Cardiac muscle cell (in vitro differentiated cells and primary cell): ENCODE data around the gene RGMA. TPM values are rescaled to one million over a fixed set of nuclear protein-coding genes. Genes with fewer than 3 reads are reported as not detected.

ENCODE experiments used
- DNase-seq, 2 donors: peaks; one replicate each; pipeline versions ENCODE4 v3.0.0 to v3.0.0-alpha.2; 2010 to 2017; ENCODE audit warnings: low read depth in 1 of 2, low spot score in 1 of 2
- H3K27ac ChIP-seq: fragments of 200-600 bp; sonication (generic); 2 replicates; pipeline ENCODE4 v1.5.1; 2016
- H3K27me3 ChIP-seq: fragments of 200-600 bp; sonication (generic); 2 replicates; pipeline ENCODE4 v1.6.0; 2016; ENCODE audit warnings: control low read depth
- H3K36me3 ChIP-seq: fragments of 200-600 bp; sonication (generic); 2 replicates; pipeline ENCODE4 v1.5.1; 2016; ENCODE audit warnings: control low read depth
- H3K4me1 ChIP-seq: fragments of 200-600 bp; sonication (generic); 2 replicates; pipeline ENCODE4 v1.8.1; 2017; ENCODE audit warnings: low read depth, mild to moderate bottlenecking, mixed run types
- H3K4me3 ChIP-seq: fragments of 200-600 bp; sonication (generic); 2 replicates; pipeline ENCODE4 v1.5.1; 2016; ENCODE audit warnings: mild to moderate bottlenecking
- H3K9me3 ChIP-seq: fragments of 200-600 bp; sonication (generic); 2 replicates; pipeline ENCODE4 v1.5.1; 2017; ENCODE audit warnings: low read depth, mild to moderate bottlenecking, control low read depth
- CTCF ChIP-seq: IDR thresholded peaks from 2 replicates; pipeline ENCODE4 v1.5.1; 2012; ENCODE audit warnings: low read depth, mild to moderate bottlenecking, low read length
- polyA plus RNA-seq: library from polyadenylated mRNA; unstranded; fragments of >200 nt; fragmentation: Nextera tagmentation; extraction: Ambion mirVana; gene quantifications from 2 replicates; pipeline ENCODE4 v1.2.1, GENCODE V29; 2016
- total RNA-seq: library from RNA; depleted of rRNA; stranded (reverse); fragments of >200 nt; gene quantifications from 2 replicates; pipeline ENCODE4 v1.2.3, GENCODE V29; 2016

RGMA gene
- total RNA-seq: 3.4 and 4.8 TPM in 2 replicates
- 1.0 and 2.3 TPM in 2 replicates for polyA plus RNA-seq

- Histone ChIP-seq H3K4me1 (no peaks in the 10 kb centered on the region), H3K4me3 (peak within 1 kb of the TSS; percentile 27), H3K36me3 (no peaks in the 10 kb centered on the region), H3K27ac (no peak within 1 kb of the TSS), H3K9me3 (no peaks in the 10 kb centered on the region), H3K27me3 (peaks cover 97% of the 10 kb centered on the region)
- TF ChIP-seq CTCF: no peak
- peak; percentile 15 to 58 for DNase-seq
These were observed at the start of gene RGMA for GRCh38 chr15:93088981-93089726. Gene RGMA, minus strand, starts transcription at chr15:93089211. Its CDS starts 279 bp downstream, at chr15:93088932.

GRCh38 chr15:93136606-93137005 lies 47.6 kb upstream of the RGMA start:
- Histone ChIP-seq H3K4me1 (no peaks in the 10 kb centered on the region), H3K9me3 (no peaks in the 10 kb centered on the region), H3K36me3 (no peaks in the 10 kb centered on the region), H3K27ac (no peak overlapping the region), H3K4me3 (no peak overlapping the region), H3K27me3 (peaks cover 20% of the 10 kb centered on the region)
- no peak for DNase-seq
- no peak for TF ChIP-seq CTCF

GRCh38 chr15:93135997-93136397 lies 47.0 kb upstream of the RGMA start:
- Histone ChIP-seq H3K4me3 (no peak overlapping the region), H3K27me3 (peaks cover 20% of the 10 kb centered on the region), H3K36me3 (no peaks in the 10 kb centered on the region), H3K4me1 (no peaks in the 10 kb centered on the region), H3K9me3 (no peaks in the 10 kb centered on the region), H3K27ac (no peak overlapping the region)
- TF ChIP-seq CTCF: no peak
- no peak for DNase-seq

- no peak for DNase-seq
- Histone ChIP-seq H3K4me3 (no peak overlapping the region), H3K36me3 (no peaks in the 10 kb centered on the region), H3K4me1 (no peaks in the 10 kb centered on the region), H3K27me3 (peaks cover 20% of the 10 kb centered on the region), H3K27ac (no peak overlapping the region), H3K9me3 (no peaks in the 10 kb centered on the region)
- TF ChIP-seq CTCF: no peak
These were observed 46.4 kb upstream of the RGMA start for GRCh38 chr15:93135459-93135858.

- Histone ChIP-seq H3K36me3 (no peaks in the 10 kb centered on the region), H3K4me3 (no peak overlapping the region), H3K27me3 (peaks cover 12% of the 10 kb centered on the region), H3K4me1 (no peaks in the 10 kb centered on the region), H3K9me3 (no peaks in the 10 kb centered on the region), H3K27ac (no peak overlapping the region)
- TF ChIP-seq CTCF: no peak
- no peak for DNase-seq
These were observed 42.6 kb upstream of the RGMA start for GRCh38 chr15:93131485-93132095.
